Sigmoid colon (tissue), 4 donors: ENCODE results near the gene HECTD1.

Experiments
- CTCF ChIP-seq, 4 experiments: fragments of 450-650 bp in 3 of 4; fragments of 200-600 bp in 1 of 4; IDR thresholded peaks; one replicate each; pipeline ENCODE4 v1.5.1; 2016 to 2019; ENCODE audit warnings: antibody characterized with exemption in 4 of 4, mild to moderate bottlenecking in 3 of 4, moderate library complexity in 2 of 4
- POLR2AphosphoS5 ChIP-seq, 4 donors: sonication (generic); formaldehyde crosslinking; IDR thresholded peaks; one replicate each; pipeline ENCODE4 v1.6.1; 2017; ENCODE audit warnings: antibody characterized with exemption in 4 of 4

- no peak for TF ChIP-seq CTCF (IDR thresholded peaks at IDR 0.05)
- TF ChIP-seq POLR2AphosphoS5 (IDR thresholded peaks at IDR 0.05) = no peak
Observed at GRCh38 chr14:31206536-31207286, 882 bp downstream of the HECTD1 start.
